GM12878 (cell line): ENCODE results near the gene UXS1. TPM values are rescaled to one million over a fixed set of nuclear protein-coding genes. Genes with fewer than 3 reads are reported as not detected.

Source experiments
- ATAC-seq: fragments of 200-7000 bp; cut with Tn5 transposase; 3 replicates; pipeline ENCODE4 v1.9.1; 2020; ENCODE audit warnings: mild to moderate bottlenecking, moderate library complexity
- BruUV-seq: library from RNA; stranded (reverse); fragments of 400-500 nt; replicated peaks from 2 replicates; lab custom pipeline; 2021; lab: Mats Ljungman, UMichigan
- CTCF ChIA-PET: fragments of 300-600 bp; sonication (Branson Sonifier 250); formaldehyde crosslinking; extraction: SDS; loops from one replicate; lab custom pipeline; 2021; ENCODE audit warnings: inconsistent platforms; lab: Yijun Ruan, JAX
- POLR2A ChIA-PET: fragments of 350-600 bp; formaldehyde crosslinking; extraction: SDS; loops from one replicate; lab custom pipeline; 2021; ENCODE audit warnings: inconsistent platforms; lab: Charles Lee
- RAD21 ChIA-PET: fragments of 300-600 bp; sonication (Branson Sonifier 250); formaldehyde crosslinking; loops from one replicate; lab custom pipeline; 2023; ENCODE audit warnings: antibody characterized with exemption; ENCODE audit not compliant: unreplicated experiment; lab: Charles Lee
- SMC1A ChIA-PET: fragments of 300-600 bp; sonication (Branson Sonifier 250); formaldehyde crosslinking; loops from one replicate; lab custom pipeline; 2023; ENCODE audit not compliant: unreplicated experiment, uncharacterized antibody; lab: Charles Lee
- DNase-seq: peaks from one replicate; pipeline ENCODE4 v3.0.0-alpha.2; 2011; ENCODE audit warnings: low read depth, low spot score
- FAIRE-seq: peaks from 3 replicates; lab custom pipeline; 2011; peaks lifted over from hg19 to GRCh38; lab: Jason Lieb, UNC
- H2AFZ ChIP-seq: 2 replicates; pipeline ENCODE4 v1.6.0; 2011; ENCODE audit warnings: low read depth, low read length, control low read depth; ENCODE audit not compliant: control insufficient read depth
- H3K27ac ChIP-seq: 2 replicates; pipeline ENCODE4 v1.5.1; 2011; ENCODE audit warnings: control low read depth; ENCODE audit not compliant: control insufficient read depth, insufficient read depth
- H3K27me3 ChIP-seq, 2 experiments: replicated peaks in 1 of 2; 2 replicates each; pipeline versions ENCODE4 v1.6.0 to v1.6.1; 2011; ENCODE audit warnings: low read length in 1 of 2; ENCODE audit not compliant: control insufficient read depth in 2 of 2, insufficient read depth in 2 of 2
- H3K36me3 ChIP-seq, 2 experiments: 2 replicates each; pipeline ENCODE4 v1.5.1; 2011; ENCODE audit warnings: low read length in 1 of 2; ENCODE audit not compliant: control insufficient read depth in 2 of 2, insufficient read depth in 2 of 2
- H3K4me1 ChIP-seq: 2 replicates; pipeline ENCODE4 v1.6.1; 2011; ENCODE audit warnings: mild to moderate bottlenecking, low read length, moderate library complexity, mixed read lengths; ENCODE audit not compliant: control insufficient read depth, insufficient read depth
- H3K4me2 ChIP-seq: 2 replicates; pipeline ENCODE4 v1.6.0; 2011; ENCODE audit warnings: control low read depth; ENCODE audit not compliant: control insufficient read depth, insufficient read depth
- H3K4me3 ChIP-seq: fragments of 200-600 bp; sonication (generic); 2 replicates; pipeline ENCODE4 v1.5.1; 2016
- H3K79me2 ChIP-seq: 2 replicates; pipeline ENCODE4 v1.6.0; 2011; ENCODE audit warnings: low read length; ENCODE audit not compliant: control insufficient read depth, insufficient read depth
- H3K9ac ChIP-seq: 2 replicates; pipeline ENCODE4 v1.8.0; 2011; ENCODE audit warnings: low read length, control low read depth, mixed read lengths; ENCODE audit not compliant: control insufficient read depth, insufficient read depth
- H3K9me3 ChIP-seq: replicated peaks from 3 replicates; pipeline ENCODE4 v1.5.1; 2011; ENCODE audit warnings: mild to moderate bottlenecking, low read length; ENCODE audit not compliant: control insufficient read depth, insufficient read depth
- H4K20me1 ChIP-seq: 2 replicates; pipeline ENCODE4 v1.6.0; 2011; ENCODE audit not compliant: control insufficient read depth, insufficient read depth
- GATAD2B ChIP-seq: fragments of 450-650 bp; conservative IDR thresholded peaks from 2 replicates; pipeline ENCODE4 v1.6.1; 2017; ENCODE audit warnings: low read depth, mild to moderate bottlenecking, moderate library complexity
- LARP7 ChIP-seq: fragments of 450-650 bp; IDR thresholded peaks from 2 replicates; pipeline ENCODE4 v1.6.1; 2017; ENCODE audit warnings: mild to moderate bottlenecking
- MEF2B ChIP-seq: fragments of 450-650 bp; IDR thresholded peaks from 2 replicates; pipeline ENCODE4 v1.6.1; 2018; ENCODE audit warnings: mild to moderate bottlenecking, moderate library complexity; ENCODE audit not compliant: partially characterized antibody, poor library complexity, severe bottlenecking
- RAD21 ChIP-seq: IDR thresholded peaks from 2 replicates; pipeline ENCODE4 v1.6.1; 2011; ENCODE audit warnings: mild to moderate bottlenecking, low read depth, low read length, moderate library complexity; ENCODE audit not compliant: insufficient read depth
- RBBP5 ChIP-seq: fragments of 200-600 bp; sonication (generic); conservative IDR thresholded peaks from 2 replicates; pipeline ENCODE4 v1.6.1; 2016
- ZSCAN29 ChIP-seq: fragments of 450-650 bp; IDR thresholded peaks from 2 replicates; pipeline ENCODE4 v1.6.1; 2017; ENCODE audit warnings: mild to moderate bottlenecking, moderate library complexity
- WGBS: methylation state at CpG from one replicate; pipeline ENCODE4 v1.1.6; 2016; ENCODE audit warnings: low lambda C conversion rate; ENCODE audit not compliant: insufficient replicate concordance, insufficient coverage; ENCODE audit errors: missing lambda C conversion rate; 5-methylcytosine and 5-hydroxymethylcytosine counted together
- in situ Hi-C: fragments of 300-500 bp; cut with MboI; formaldehyde crosslinking; loops from 9 replicates; pipeline ENCODE4 v1.14.3; 2018; ENCODE audit warnings: mixed read lengths
- intact Hi-C: fragments of 100-400 bp; cut with micrococcal nuclease; formaldehyde crosslinking; loops from one replicate; pipeline ENCODE4 v1.14.2; 2022; ENCODE audit not compliant: unreplicated experiment
- polyA plus RNA-seq, 11 experiments: library from polyadenylated mRNA; depleted of rRNA in 4 of 11; unstranded in 6 of 11; stranded (reverse) in 5 of 11; fragments of >200 nt; fragmentation: Nextera tagmentation in 4 of 11; fragmentation: Illumina TruSeq in 1 of 11; extraction: Ambion mirVana in 4 of 11; extraction: Trizol in 1 of 11; gene quantifications; 1 replicate in 1 of 11; 2 replicates in 10 of 11; pipeline versions ENCODE4 v1.2.1 to v1.2.3, GENCODE V29; 2011 to 2016; ENCODE audit warnings: inconsistent platforms in 2 of 11, missing spikeins in 2 of 11, low read depth in 1 of 11
- total RNA-seq, 4 experiments: library from RNA; depleted of rRNA in 3 of 4; stranded (reverse); fragments of >200 nt in 3 of 4; fragmentation: Illumina TruSeq in 1 of 4; extraction: Trizol in 1 of 4; gene quantifications; 2 replicates each; pipeline versions ENCODE4 v1.2.1 to v1.2.3, GENCODE V29; 2013 to 2021
- TF ChIP-seq, protein P1 (sequence below): fragments of 450-650 bp; IDR thresholded peaks from 2 replicates; pipeline ENCODE4 v1.6.1; 2016; ENCODE audit warnings: mild to moderate bottlenecking, moderate library complexity, borderline replicate concordance
- TF ChIP-seq, protein P2 (sequence below): fragments of 450-650 bp; formaldehyde crosslinking; IDR thresholded peaks from 2 replicates; pipeline ENCODE4 v1.5.0; 2022; ENCODE audit warnings: mild to moderate bottlenecking, missing genetic modification characterization
- TF ChIP-seq, protein P3 (sequence below): fragments of 450-650 bp; conservative IDR thresholded peaks from 2 replicates; pipeline ENCODE4 v1.6.1; 2017; ENCODE audit warnings: mild to moderate bottlenecking, moderate library complexity

The UXS1 gene
- total and polyA plus RNA-seq, 10 of the 15 experiments (the other 5 are each of a cell fraction or from before 2014, with no cell fraction given), result 6.0 to 25.4 (median 24.0) TPM

DNA sequence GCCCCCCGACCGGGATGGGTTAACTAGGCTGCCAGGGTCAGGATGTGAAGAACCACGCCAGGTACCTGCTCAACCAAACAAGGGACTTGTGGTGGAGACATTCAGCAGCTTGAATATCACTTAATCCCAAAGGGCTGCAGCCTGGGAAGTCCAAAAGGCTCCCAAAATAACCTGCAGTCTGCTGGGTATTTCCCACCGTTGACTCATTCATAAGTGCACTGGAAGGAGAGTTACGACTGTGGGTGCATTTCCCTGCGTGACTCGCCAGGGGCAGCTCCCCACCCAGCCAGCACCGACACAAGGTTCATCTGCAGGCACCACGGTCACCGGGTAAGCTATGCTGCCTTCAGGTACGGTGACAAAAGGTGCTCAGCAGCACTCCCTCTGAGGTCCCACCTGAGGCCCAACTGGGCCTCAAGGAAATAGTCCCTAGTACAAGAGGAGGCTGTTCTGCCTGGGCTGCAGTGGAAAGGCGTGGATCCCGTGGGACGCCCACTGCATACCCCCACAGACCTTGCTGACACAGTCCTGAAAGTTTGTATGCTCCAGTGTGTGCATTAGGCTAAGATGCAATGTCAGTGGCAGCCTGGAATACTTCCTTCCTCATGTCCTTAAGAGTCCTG lies 86.5 kb downstream of the UXS1 start:
- ChIA-PET RAD21 (interaction anchor here (0.8 to 2.3 kb wide), 4 partner anchors 86 to 475 kb away, joined by 3 to 10 read pairs (median 4); no protein-coding TSS in a partner anchor), CTCF (interaction anchor here (1.1 to 4.3 kb wide), 5 partner anchors 85 to 475 kb away, joined by 3 to 30 read pairs (median 5); no protein-coding TSS in a partner anchor), SMC1A (interaction anchor here (1.1 to 2.2 kb wide), 4 partner anchors 14 to 475 kb away, joined by 3 to 9 read pairs (median 4); no protein-coding TSS in a partner anchor), POLR2A (interaction anchor here (0.6 to 0.8 kb wide), 2 partner anchors 82 to 85 kb away, joined by 3 read pairs; no protein-coding TSS in a partner anchor)
- Histone ChIP-seq H3K4me1 (peaks cover 16% of the 10 kb centered on the region), H3K27ac (peak overlapping the region; percentile 61), H3K4me2 (peak overlapping the region; percentile 68), H3K27me3 (no peaks in the 10 kb centered on the region), H3K4me3 (no peak overlapping the region), H3K36me3 (peaks cover 3 to 15% of the 10 kb centered on the region in 2 experiments), H3K9ac (peak overlapping the region; percentile 32; the same call in 1 of the 2 replicates), H2AFZ (no peak overlapping the region; the same call in 1 of the 2 replicates), H4K20me1 (no peaks in the 10 kb centered on the region), H3K9me3 (no peaks in the 10 kb centered on the region), H3K79me2 (no peaks in the 10 kb centered on the region)
- in situ Hi-C loops (loop anchor here (5.0 to 10.0 kb wide), 2 partner anchors 367 to 435 kb away; no protein-coding TSS in a partner anchor), intact Hi-C loops (loop anchor here (2.0 to 10.0 kb wide), 3 partner anchors 85 to 367 kb away; no protein-coding TSS in a partner anchor)
- FAIRE-seq, result no peak
- no TSS peak for BruUV-seq
- WGBS, result 17% methylated on average over 14 of the region's 14 CpGs
- peak; percentile 86 for ATAC-seq
- no peak for DNase-seq
- TF ChIP-seq RBBP5 (no peak), RAD21 (peak; percentile 59), LARP7 (no peak), ZSCAN29 (no peak), MEF2B (peak; percentile 75), GATAD2B (no peak; the same call in 1 of the 2 replicates)
- TF ChIP-seq, protein P1, sequence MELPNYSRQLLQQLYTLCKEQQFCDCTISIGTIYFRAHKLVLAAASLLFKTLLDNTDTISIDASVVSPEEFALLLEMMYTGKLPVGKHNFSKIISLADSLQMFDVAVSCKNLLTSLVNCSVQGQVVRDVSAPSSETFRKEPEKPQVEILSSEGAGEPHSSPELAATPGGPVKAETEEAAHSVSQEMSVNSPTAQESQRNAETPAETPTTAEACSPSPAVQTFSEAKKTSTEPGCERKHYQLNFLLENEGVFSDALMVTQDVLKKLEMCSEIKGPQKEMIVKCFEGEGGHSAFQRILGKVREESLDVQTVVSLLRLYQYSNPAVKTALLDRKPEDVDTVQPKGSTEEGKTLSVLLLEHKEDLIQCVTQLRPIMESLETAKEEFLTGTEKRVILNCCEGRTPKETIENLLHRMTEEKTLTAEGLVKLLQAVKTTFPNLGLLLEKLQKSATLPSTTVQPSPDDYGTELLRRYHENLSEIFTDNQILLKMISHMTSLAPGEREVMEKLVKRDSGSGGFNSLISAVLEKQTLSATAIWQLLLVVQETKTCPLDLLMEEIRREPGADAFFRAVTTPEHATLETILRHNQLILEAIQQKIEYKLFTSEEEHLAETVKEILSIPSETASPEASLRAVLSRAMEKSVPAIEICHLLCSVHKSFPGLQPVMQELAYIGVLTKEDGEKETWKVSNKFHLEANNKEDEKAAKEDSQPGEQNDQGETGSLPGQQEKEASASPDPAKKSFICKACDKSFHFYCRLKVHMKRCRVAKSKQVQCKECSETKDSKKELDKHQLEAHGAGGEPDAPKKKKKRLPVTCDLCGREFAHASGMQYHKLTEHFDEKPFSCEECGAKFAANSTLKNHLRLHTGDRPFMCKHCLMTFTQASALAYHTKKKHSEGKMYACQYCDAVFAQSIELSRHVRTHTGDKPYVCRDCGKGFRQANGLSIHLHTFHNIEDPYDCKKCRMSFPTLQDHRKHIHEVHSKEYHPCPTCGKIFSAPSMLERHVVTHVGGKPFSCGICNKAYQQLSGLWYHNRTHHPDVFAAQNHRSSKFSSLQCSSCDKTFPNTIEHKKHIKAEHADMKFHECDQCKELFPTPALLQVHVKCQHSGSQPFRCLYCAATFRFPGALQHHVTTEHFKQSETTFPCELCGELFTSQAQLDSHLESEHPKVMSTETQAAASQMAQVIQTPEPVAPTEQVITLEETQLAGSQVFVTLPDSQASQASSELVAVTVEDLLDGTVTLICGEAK, result no peak
- TF ChIP-seq, protein P2, sequence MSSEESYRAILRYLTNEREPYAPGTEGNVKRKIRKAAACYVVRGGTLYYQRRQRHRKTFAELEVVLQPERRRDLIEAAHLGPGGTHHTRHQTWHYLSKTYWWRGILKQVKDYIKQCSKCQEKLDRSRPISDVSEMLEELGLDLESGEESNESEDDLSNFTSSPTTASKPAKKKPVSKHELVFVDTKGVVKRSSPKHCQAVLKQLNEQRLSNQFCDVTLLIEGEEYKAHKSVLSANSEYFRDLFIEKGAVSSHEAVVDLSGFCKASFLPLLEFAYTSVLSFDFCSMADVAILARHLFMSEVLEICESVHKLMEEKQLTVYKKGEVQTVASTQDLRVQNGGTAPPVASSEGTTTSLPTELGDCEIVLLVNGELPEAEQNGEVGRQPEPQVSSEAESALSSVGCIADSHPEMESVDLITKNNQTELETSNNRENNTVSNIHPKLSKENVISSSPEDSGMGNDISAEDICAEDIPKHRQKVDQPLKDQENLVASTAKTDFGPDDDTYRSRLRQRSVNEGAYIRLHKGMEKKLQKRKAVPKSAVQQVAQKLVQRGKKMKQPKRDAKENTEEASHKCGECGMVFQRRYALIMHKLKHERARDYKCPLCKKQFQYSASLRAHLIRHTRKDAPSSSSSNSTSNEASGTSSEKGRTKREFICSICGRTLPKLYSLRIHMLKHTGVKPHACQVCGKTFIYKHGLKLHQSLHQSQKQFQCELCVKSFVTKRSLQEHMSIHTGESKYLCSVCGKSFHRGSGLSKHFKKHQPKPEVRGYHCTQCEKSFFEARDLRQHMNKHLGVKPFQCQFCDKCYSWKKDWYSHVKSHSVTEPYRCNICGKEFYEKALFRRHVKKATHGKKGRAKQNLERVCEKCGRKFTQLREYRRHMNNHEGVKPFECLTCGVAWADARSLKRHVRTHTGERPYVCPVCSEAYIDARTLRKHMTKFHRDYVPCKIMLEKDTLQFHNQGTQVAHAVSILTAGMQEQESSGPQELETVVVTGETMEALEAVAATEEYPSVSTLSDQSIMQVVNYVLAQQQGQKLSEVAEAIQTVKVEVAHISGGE, result no peak
- TF ChIP-seq, protein P3, sequence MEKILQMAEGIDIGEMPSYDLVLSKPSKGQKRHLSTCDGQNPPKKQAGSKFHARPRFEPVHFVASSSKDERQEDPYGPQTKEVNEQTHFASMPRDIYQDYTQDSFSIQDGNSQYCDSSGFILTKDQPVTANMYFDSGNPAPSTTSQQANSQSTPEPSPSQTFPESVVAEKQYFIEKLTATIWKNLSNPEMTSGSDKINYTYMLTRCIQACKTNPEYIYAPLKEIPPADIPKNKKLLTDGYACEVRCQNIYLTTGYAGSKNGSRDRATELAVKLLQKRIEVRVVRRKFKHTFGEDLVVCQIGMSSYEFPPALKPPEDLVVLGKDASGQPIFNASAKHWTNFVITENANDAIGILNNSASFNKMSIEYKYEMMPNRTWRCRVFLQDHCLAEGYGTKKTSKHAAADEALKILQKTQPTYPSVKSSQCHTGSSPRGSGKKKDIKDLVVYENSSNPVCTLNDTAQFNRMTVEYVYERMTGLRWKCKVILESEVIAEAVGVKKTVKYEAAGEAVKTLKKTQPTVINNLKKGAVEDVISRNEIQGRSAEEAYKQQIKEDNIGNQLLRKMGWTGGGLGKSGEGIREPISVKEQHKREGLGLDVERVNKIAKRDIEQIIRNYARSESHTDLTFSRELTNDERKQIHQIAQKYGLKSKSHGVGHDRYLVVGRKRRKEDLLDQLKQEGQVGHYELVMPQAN, result no peak
